HG03103 (cell line): ENCODE results near the gene TLCD4.

Source experiments
- ATAC-seq: cut with Tn5 transposase; IDR thresholded peaks from one replicate; pipeline ENCODE4 v1.9.1; 2021; ENCODE audit warnings: low read depth; ENCODE audit not compliant: unreplicated experiment

Gene TLCD4

GRCh38 chr1:95093296-95093695, 23.9 kb upstream of the TLCD4 start:
- ATAC-seq: no peak

GRCh38 chr1:95094923-95095322, 22.2 kb upstream of the TLCD4 start:
- peak; percentile 33 for ATAC-seq

DNA sequence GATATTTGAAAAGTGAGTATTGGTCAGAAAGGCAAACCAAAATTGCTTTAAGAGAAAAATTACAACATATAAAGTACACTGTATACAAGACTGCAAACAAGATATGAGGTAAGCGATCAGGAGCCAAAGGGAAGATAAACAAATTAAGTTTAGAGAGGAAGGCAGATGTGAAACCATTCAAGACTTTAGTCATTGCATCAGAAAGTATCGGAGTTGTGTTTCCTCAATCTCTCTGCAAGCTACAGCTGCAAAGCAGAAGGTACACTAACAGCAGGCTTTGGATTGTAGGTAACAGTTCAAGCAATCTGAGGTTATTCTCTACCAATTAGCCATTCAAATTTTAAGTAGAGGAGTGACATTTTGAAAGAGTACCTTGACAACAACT, 21.3 kb upstream of the TLCD4 start:
- peak; percentile 95 for ATAC-seq

GRCh38 chr1:95096218-95096841, 20.8 kb upstream of the TLCD4 start:
- ATAC-seq: peak; percentile 25

- ATAC-seq: no peak
These were observed 19.7 kb upstream of the TLCD4 start for GRCh38 chr1:95097426-95097825.

GRCh38 chr1:95098196-95098595, 19.0 kb upstream of the TLCD4 start:
- ATAC-seq: no peak

- no peak for ATAC-seq
These were observed 8.4 kb upstream of the TLCD4 start for GRCh38 chr1:95108792-95109191.

- ATAC-seq: no peak
These were observed 6.1 kb upstream of the TLCD4 start for GRCh38 chr1:95111014-95111413.

DNA sequence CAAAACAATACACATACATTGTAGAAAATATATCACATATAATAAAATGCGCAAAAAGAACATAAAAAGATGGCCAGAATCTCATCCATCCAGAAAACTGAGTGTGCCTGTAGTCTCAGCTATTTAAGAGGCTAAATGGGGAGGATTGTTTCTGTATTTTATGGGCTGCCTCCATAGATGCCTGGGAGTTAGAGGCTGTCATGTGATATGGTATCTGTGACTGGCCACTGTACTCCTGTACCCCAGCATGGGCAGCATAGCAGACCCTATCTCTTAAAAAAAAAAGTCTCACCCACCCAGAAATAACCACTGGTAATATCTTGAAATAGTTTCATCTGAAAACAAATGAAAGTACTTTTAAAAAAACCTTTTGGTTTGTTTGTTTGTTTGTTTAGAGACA, 3.5 kb upstream of the TLCD4 start:
- ATAC-seq: no peak

DNA sequence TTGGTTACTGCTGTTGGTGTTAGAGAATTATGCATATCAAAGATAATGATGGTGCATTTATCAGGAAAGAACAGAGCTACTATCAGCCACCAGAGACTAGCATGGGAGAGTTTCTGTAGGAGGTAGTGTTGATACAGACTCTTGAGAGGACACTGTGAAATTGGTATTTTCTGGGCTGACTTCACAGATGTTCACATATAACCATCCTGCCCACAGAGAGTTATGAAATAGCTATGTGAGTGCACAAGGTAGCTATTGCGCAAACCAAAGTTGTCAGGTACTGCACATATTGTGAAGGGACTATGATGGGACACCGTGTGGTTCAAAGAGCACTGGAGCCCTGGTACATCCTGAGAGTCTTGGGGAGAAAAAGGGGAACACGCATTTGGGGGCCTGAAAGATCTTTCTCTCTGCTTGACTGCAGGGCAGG, 1.4 kb upstream of the TLCD4 start:
- no peak for ATAC-seq

- ATAC-seq: peak; percentile 62
These were observed 462 bp upstream of the TLCD4 start for GRCh38 chr1:95116580-95117206.

DNA sequence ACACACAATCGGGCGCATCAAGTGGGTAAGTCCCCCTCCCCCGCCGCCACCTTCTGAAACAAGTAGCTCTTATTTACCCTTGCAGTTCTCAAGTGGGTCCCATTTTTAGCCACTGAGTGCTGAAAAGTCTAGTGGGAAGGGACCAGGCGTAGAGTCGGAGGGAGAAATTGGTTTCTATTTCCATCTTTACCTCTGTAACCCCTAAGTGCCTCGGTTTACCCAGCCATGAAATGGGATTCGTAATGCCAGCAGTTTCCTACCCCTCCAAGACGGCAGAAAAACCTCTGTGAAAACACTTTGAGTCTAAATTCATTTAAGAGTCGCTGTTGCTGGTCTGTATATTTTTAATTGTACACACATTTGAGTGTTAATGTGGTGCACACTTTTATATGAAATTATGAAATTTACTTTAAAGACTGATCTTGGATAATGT, 928 bp downstream of the TLCD4 start:
- ATAC-seq: no peak

DNA sequence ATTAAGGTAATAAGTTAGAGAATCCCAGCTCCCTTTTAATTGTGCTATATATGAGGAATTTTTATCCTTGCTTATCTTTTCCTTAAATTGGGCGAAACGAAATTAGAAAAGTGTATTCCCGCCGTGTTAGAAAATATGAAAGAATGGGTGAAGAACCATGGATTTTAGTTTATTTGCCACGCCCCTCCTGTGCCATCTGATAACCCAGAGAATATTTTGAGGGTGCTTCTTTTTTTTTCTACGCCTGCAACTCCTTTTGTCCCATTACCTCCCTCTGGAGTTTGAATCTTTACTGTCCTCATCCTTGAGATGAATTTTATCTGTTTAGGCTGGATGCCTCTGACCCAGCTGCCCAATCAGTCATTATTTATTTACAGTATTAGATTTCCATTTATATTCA, 1.6 kb downstream of the TLCD4 start:
- no peak for ATAC-seq

GRCh38 chr1:95119273-95119672, 2.1 kb downstream of the TLCD4 start:
- no peak for ATAC-seq

GRCh38 chr1:95122151-95122697, 5.1 kb downstream of the TLCD4 start:
- ATAC-seq: no peak

- no peak for ATAC-seq
These were observed 7.2 kb downstream of the TLCD4 start for GRCh38 chr1:95124342-95124741.

- ATAC-seq: no peak
These were observed 9.2 kb downstream of the TLCD4 start for GRCh38 chr1:95126366-95126765.

DNA sequence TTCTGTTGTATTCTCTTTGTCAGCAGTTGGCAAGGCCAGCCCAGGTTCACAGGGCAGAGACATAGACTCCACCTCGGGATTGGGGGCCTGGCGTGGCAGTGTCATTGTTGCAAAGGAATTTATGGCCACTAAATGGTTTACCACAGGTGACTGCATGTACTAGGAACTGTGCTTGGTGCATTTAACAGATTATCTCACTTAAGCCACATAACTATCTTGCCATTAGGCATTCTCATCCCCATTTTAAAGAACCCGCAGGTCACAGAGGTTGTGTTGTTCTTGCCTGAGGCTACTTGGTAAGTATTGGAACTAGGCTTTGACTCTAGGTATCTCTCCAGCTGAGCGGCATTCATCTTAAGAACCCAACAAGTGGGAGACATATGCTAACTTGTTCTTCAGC, 9.7 kb downstream of the TLCD4 start:
- ATAC-seq: no peak

- ATAC-seq: no peak
These were observed 10.2 kb downstream of the TLCD4 start for GRCh38 chr1:95127380-95127779.

GRCh38 chr1:95132762-95133161, 15.6 kb downstream of the TLCD4 start:
- ATAC-seq: no peak

GRCh38 chr1:95133687-95134086, 16.5 kb downstream of the TLCD4 start:
- no peak for ATAC-seq

GRCh38 chr1:95138223-95138622, 21.1 kb downstream of the TLCD4 start:
- ATAC-seq: no peak
